Lower lobe of right lung (tissue), 2 donors: ENCODE data around the gene NACC2. TPM values are rescaled to one million over a fixed set of nuclear protein-coding genes. Genes with fewer than 3 reads are reported as not detected.
"Not testable (repeated sequence)": the region's sequence is repeated elsewhere in the genome, so short reads cannot be mapped to it uniquely, and the experiment has no call there.

Experiments used
- ATAC-seq, 2 donors: fragments of 200-7000 bp; cut with Tn5 transposase; one replicate each; pipeline ENCODE4 v1.9.1; 2020 to 2022; ENCODE audit warnings: mild to moderate bottlenecking in 2 of 2, moderate library complexity in 2 of 2
- DNase-seq: peaks from one replicate; pipeline ENCODE4 v3.0.0-alpha.2; 2020
- H3K27ac ChIP-seq: fragments of 200-600 bp; one replicate; pipeline ENCODE4 v1.8.0; 2022
- H3K27me3 ChIP-seq: fragments of 200-600 bp; one replicate; pipeline ENCODE4 v1.8.0; 2022; ENCODE audit warnings: low read depth
- H3K36me3 ChIP-seq: fragments of 200-600 bp; one replicate; pipeline ENCODE4 v1.8.0; 2022; ENCODE audit warnings: mild to moderate bottlenecking
- H3K4me1 ChIP-seq: fragments of 200-600 bp; one replicate; pipeline ENCODE4 v1.8.0; 2022
- H3K4me3 ChIP-seq: fragments of 200-600 bp; one replicate; pipeline ENCODE4 v1.8.0; 2022; ENCODE audit warnings: mild to moderate bottlenecking
- H3K9me3 ChIP-seq: fragments of 200-600 bp; one replicate; pipeline ENCODE4 v1.8.0; 2022
- intact Hi-C: fragments of 100-400 bp; cut with DNase I; formaldehyde crosslinking; loops from one replicate; pipeline ENCODE4 v1.11.0; 2022
- total RNA-seq: library from RNA; stranded (reverse); fragmentation: NEBNext Ultra II Directional; extraction: Animal tissue kit (Norgen Biotek cat#: 25700); gene quantifications from one replicate; pipeline ENCODE4 v1.2.1, GENCODE V29; 2021
- TF ChIP-seq, protein P1 (sequence below): fragments of 200-600 bp; IDR thresholded peaks from one replicate; pipeline ENCODE4 v1.8.0; 2022; ENCODE audit warnings: antibody characterized with exemption, mild to moderate bottlenecking
- donor health status: DM: no; HTN: yes; CAD: no; lungs with severe emphysema.

NACC2 gene
- total RNA-seq, 1 donor from 2014 or later: 27.0 TPM

DNA sequence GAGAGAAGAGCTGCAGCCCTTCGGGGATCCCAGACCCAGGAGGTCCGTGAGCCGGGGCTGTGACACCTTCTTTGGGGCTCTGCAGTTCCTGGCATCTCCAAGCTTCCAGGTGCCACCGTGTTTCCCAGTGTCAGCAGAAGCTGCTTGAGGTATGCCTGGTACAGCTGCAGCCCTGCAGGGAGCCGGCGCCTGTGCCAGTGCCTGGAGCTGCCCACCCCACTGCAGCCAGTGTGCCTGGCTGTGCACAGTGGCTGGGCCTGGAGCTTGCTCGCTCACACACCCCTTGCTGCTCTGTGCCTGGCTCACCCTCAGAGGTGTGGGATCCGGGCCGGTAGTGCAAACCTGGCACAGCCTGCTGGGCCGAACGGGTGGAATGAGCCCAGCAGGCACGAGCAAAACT lies 65.5 kb downstream of the NACC2 start:
- DNase-seq (no peak), ATAC-seq (no peak)
- Histone ChIP-seq H3K4me1 (peaks cover 35% of the 10 kb centered on the region), H3K4me3 (no peak overlapping the region), H3K27ac (no peak overlapping the region), H3K27me3 (no peaks in the 10 kb centered on the region), H3K36me3 (no peaks in the 10 kb centered on the region), H3K9me3 (no peaks in the 10 kb centered on the region)
- intact Hi-C loops: no loop called here
- TF ChIP-seq, protein P1, sequence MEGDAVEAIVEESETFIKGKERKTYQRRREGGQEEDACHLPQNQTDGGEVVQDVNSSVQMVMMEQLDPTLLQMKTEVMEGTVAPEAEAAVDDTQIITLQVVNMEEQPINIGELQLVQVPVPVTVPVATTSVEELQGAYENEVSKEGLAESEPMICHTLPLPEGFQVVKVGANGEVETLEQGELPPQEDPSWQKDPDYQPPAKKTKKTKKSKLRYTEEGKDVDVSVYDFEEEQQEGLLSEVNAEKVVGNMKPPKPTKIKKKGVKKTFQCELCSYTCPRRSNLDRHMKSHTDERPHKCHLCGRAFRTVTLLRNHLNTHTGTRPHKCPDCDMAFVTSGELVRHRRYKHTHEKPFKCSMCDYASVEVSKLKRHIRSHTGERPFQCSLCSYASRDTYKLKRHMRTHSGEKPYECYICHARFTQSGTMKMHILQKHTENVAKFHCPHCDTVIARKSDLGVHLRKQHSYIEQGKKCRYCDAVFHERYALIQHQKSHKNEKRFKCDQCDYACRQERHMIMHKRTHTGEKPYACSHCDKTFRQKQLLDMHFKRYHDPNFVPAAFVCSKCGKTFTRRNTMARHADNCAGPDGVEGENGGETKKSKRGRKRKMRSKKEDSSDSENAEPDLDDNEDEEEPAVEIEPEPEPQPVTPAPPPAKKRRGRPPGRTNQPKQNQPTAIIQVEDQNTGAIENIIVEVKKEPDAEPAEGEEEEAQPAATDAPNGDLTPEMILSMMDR: no peak

DNA sequence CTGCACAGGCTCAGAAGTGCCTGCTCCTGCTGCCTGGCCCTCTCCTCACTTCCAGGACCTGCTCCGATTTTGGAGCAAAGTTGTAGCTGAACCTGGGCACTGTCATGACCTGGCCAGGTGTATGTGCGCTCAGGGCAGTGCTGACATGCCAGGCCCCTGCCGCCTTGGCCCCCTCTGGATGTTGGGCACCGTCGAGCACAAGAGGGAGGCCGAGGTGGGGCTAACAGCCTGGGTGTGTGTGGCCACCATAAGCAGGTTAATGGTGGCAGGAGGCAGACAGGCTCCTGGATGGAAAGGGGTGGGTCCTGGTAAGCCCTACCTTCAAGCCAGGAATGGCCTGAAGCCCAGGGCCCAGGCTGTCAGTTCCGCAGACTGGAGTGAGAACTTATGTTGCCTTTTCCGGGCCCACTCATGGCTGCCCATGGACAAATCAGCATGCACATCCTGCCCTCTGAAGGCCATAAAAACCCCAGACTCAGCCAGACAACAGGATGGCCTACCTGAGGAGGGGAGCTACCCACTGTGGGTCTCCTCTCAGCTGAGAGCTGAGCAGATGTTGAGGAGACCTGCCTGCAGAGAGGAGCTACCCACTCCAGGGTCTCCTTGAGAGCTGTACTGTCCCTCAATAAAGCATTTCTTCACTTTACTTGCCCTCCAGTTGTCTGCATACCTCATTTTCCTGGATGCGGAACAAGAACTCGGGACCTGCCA lies 66.2 kb downstream of the NACC2 start:
- H3K4me3 ChIP-seq: no peak overlapping the region
- TF ChIP-seq, protein P1: no peak
- no peaks in the 10 kb centered on the region for H3K9me3 ChIP-seq
- peak overlapping the region; percentile 18 for H3K27ac ChIP-seq
- intact Hi-C loops: no loop called here
- ATAC-seq (peak in 1 of 2 donors; percentile 4), DNase-seq (peak; percentile 35)
- peaks cover 35% of the 10 kb centered on the region for H3K4me1 ChIP-seq
- H3K36me3 ChIP-seq: no peaks in the 10 kb centered on the region
- no peaks in the 10 kb centered on the region for H3K27me3 ChIP-seq

DNA sequence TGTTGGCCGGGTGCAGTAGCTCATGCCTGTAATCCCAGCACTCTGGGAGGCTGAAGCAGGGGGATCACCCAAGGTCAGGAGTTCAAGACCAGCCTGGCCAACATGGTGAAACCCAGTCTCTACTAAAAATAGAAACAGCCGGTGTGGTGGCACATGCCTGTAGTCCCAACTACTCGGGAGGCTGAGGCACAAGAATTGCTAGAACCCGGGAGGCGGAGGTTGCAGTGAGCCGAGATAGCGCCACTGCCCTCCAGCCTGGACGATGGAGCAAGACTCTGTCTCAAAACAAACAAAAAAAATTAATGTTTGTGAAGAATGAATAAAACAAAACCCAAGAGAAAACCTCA lies 68.2 kb downstream of the NACC2 start:
- H3K27ac ChIP-seq, intact Hi-C loops, ATAC-seq, H3K9me3 ChIP-seq, H3K36me3 ChIP-seq, H3K27me3 ChIP-seq, H3K4me3 ChIP-seq, DNase-seq: not testable (repeated sequence)
- peaks cover 24% of the 10 kb centered on the region for H3K4me1 ChIP-seq

DNA sequence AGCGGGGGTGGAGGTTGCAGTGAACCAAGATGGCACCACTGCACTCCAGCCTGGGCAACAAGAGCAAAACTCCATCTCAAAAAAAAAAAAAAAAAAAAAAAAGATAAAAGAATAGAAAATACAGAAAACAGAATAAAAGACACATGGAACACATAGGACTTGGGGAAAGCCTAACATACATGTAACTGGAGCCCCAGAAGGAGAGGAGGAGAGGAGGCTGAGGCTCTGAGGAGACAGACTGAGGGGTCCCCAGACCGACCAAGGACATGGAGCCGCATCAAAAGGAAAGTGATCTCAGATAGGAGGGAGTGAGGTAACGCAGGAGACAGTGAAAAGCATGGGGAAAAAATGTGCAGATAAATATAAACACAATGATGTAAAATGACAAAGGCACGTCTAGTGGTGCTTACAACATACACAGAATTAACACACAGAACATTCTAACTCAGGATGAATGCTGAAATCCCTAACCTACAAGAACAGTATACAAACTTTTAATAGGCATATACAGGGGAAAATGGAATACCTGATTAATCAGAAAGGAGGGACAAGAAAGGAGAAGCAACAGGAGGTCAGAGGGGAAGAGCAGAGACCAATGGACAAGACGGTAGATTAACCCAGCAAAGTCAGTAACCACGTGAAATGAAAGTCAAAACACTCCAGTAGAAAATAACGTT lies 68.7 kb downstream of the NACC2 start:
- TF ChIP-seq, protein P1: no peak
- Histone ChIP-seq H3K9me3 (no peaks in the 10 kb centered on the region), H3K36me3 (no peaks in the 10 kb centered on the region), H3K27ac (no peak overlapping the region), H3K27me3 (no peaks in the 10 kb centered on the region), H3K4me3 (no peak overlapping the region), H3K4me1 (peaks cover 20% of the 10 kb centered on the region)
- intact Hi-C loops: no loop called here
- ATAC-seq: no peak
- no peak for DNase-seq

DNA sequence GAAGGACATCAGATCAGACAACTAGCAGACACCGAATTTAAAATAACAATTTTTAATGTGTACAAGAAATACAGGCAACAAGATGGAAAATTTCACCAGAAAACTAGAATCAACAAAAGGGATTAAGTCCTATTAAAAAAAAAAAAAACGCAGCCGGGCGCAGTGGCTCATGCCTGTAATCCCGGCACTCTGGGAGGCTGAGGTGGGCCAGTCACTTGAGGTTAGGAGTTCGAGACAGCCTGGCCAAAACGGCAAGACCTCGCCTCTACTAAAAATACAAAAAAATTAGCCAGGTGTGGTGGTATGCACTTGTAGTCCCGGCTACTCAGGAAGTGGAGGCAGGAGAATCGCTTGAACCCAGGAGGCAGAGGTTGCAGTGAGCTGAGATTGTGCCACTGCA lies 69.6 kb downstream of the NACC2 start:
- TF ChIP-seq, protein P1: no peak
- Histone ChIP-seq H3K4me1 (peaks cover 20% of the 10 kb centered on the region), H3K27me3 (no peaks in the 10 kb centered on the region), H3K36me3 (no peaks in the 10 kb centered on the region), H3K4me3 (no peak overlapping the region), H3K9me3 (no peaks in the 10 kb centered on the region), H3K27ac (no peak overlapping the region)
- intact Hi-C loops: no loop called here
- no peak for ATAC-seq
- DNase-seq: no peak

DNA sequence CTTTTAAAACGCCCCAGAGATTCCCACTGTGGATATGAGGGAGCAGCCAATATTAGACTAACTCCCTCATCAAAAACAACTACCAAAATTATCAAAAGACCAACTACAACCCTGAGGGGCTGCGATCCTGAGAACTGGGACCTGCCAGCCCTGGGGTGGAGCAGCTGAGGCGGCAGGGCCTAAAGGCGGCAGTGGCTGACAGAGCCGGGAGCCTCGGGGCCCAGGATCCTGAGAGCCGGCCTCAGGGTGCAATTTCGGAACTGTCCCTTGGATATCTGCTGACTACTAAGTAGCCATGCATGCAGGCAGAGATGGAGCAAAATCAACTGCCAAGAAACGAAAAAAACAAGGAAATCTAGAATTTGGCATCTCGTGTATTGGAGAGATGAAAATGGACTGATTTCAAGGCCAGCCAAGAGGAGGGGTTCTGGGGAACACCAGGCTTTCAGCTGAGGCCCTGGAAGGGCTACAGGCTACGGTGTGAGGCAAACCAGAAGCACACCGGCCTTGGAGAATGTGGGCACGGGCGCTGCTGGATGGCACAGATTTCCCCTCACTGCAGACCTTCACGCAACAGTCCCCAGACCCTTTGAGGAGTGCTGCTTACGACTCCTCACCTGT lies 70.3 kb downstream of the NACC2 start:
- TF ChIP-seq, protein P1: no peak
- H3K36me3 ChIP-seq: no peaks in the 10 kb centered on the region
- DNase-seq (no peak), ATAC-seq (no peak)
- peaks cover 20% of the 10 kb centered on the region for H3K4me1 ChIP-seq
- H3K9me3 ChIP-seq: no peaks in the 10 kb centered on the region
- peak overlapping the region; percentile 1 for H3K27ac ChIP-seq
- H3K27me3 ChIP-seq: no peaks in the 10 kb centered on the region
- no peak overlapping the region for H3K4me3 ChIP-seq
- intact Hi-C loops: no loop called here
